HG03354 (cell line): Measurements from ENCODE around the gene LTA4H.

Source experiments
- ATAC-seq: cut with Tn5 transposase; IDR thresholded peaks from one replicate; pipeline ENCODE4 v1.9.1; 2021; ENCODE audit warnings: mild to moderate bottlenecking; ENCODE audit not compliant: unreplicated experiment, poor library complexity, severe bottlenecking

The LTA4H gene

GRCh38 chr12:96060041-96060440, 24.7 kb upstream of the LTA4H start:
- ATAC-seq, result no peak

DNA sequence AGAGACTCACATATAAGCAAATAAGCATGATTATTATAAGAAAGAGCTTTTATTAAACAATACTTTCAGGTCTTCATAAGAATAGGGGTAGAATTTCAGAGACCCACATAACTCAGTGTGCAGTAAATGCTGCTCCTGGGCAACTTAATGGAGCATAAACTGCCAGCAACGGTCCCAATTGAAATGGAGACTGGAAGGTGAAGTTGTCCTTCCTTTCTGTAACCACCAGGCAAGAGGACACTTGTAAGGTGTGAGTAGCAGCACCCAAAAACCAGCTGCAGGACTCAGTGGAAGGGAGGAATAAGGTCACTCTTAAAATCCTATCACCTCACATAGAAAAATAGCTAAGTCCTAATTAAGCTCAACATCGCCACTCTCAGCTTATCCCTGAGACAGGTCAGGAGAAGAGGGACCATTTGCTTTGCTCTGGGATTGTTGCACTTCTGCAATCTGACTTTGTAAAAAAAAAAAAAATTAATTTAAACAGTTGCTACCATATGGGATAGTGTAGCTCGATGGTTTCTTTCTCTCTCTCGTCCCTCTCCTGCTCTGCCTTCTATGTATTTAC, 22.7 kb upstream of the LTA4H start:
- ATAC-seq, result no peak

DNA sequence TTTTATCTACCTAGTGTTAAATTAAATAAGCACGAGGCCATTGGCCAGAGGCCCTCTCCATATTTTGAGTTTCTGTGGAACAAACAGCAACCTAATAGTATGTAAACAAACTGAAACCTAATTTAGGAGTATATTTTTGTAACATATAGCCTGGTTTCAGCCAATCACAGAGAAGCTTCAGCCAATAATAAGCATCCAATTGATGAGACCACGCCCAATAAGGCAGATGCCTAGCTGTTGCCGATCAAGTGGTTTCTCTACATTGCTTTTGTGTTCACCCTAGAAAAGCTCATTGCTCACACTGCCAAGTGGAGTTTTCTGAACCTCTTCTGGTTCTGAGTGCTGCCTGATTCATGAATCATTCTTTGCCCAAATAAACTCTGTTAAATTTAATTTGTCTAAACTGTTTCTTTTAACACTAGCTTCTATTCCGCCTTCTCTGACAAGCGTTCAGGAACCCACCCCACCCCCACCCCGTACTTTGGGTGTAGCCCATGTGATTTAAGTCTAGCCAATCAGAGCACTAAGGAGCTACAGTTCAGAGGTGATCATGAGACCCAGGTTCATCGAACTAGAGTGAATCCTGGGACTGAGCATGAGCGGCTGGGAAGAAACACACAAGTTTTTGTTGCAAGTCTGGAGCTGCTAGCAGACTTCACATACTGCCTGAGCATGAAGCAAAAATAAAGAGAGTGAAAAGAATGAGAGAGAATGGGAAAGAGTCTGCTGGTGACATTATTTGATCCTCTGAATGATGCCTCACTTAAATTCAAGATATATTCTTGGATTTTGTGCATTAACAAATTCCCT, 21.5 kb upstream of the LTA4H start:
- ATAC-seq, result no peak

DNA sequence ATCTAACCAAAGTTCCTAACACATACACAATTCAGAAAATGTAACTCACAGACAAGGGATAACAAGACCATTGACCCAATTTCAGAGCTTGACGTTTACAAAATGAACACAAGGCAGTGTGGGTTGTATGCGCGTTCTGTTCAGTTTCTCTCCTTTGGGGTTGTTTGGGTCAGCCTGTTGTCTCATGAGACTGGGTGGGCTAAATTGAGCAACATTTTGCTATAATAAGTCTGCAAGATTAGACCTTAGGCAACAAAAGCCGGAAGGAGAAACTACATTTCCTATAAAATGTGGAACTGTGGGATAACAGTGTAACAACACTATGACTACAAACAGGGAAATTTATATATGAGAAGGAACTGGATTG, 18.8 kb upstream of the LTA4H start:
- no peak for ATAC-seq

GRCh38 chr12:96053476-96054243, 18.3 kb upstream of the LTA4H start:
- ATAC-seq, result no peak

- ATAC-seq, result no peak
Measured at GRCh38 chr12:96051756-96052485, 16.5 kb upstream of the LTA4H start.

DNA sequence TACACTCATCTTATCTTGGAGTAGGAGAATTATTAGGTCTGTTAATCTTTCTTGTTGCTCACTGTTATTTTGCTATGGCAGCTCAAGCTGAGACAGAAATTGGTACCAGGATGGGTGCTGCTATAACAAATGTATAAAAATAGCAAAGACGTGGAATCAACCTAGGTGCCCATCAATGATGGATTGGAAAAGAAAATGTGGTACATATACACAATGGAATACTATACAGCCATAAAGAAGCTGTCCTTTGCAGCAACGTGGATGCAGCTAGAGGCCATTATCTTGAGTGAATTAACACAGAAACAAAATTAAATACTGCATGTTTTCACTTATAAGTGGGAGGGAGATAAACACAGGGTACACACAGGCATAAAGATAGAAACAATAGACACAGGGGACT, 14.8 kb upstream of the LTA4H start:
- no peak for ATAC-seq

GRCh38 chr12:96049101-96049500, 13.7 kb upstream of the LTA4H start:
- ATAC-seq, result no peak

DNA sequence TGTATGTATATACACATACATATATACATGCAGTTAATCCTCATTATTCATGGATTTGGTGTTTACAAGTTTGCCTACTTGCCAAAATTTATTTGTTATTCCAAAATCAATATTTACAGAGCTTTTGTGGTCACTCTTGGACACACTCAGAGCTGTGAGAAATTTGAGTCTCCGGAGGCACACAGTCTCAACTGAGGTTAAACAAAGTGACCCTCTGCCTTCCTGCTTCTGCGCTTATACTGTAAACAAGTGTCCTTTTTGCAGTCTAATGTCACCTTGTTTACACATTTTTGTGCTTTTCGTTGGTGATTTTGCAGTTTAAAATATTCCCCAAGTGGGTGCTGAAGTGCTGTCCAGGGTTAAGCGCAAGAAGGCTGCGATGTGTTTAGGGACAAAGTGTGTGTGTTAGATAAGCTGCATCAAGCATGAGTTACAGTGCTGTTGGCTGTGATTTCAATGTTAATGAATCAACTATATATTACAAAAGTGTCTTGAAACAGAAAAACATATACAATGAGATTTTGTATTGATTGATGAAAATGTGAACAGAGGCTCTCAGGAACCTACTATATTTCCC, 13.1 kb upstream of the LTA4H start:
- no peak for ATAC-seq

- peak; percentile 77 for ATAC-seq
Measured at GRCh38 chr12:96047229-96048211, 12.1 kb upstream of the LTA4H start.

- no peak for ATAC-seq
Measured at GRCh38 chr12:96046543-96047228, 11.3 kb upstream of the LTA4H start.

GRCh38 chr12:96045566-96045965, 10.2 kb upstream of the LTA4H start:
- no peak for ATAC-seq

DNA sequence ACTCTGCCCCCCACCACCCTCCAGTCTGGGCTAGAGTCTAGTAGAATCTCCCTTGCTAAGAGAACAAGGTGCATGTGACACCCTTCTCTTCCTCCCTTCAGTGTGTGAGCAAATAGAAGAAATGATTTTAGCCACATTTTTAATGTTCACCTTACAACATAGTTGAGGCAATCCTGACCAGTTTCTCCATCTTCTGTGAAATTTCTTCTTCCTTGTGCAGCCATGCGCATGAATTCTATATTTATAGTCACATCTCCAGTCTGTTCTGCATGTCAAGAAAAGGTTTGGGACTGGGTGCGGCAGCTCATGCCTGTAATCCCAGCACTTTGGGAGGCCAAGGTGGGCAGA, 9.5 kb upstream of the LTA4H start:
- no peak for ATAC-seq

- ATAC-seq, result no peak
Measured at GRCh38 chr12:96044017-96044942, 8.9 kb upstream of the LTA4H start.

DNA sequence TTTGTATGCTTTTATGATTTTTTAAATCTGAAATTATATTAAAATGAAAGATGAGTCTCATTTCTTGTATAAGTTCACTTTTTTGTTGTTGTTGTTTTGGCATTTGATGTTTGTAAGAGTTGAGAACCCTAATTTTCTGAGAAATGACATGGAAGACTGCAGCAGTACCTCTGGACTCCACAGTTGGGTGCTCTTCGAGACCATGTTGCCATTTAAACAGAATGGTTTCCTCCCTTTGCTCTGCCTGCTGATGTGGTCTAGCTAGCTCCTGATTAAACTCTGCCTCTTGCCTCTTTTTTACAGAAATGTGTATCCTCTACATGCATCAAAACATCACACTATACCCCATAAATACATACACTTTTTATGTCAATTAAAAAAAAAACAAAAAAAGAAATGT, 5.8 kb upstream of the LTA4H start:
- no peak for ATAC-seq

- no peak for ATAC-seq
Measured at GRCh38 chr12:96040305-96041133, 5.1 kb upstream of the LTA4H start.

GRCh38 chr12:96039516-96039915, 4.1 kb upstream of the LTA4H start:
- ATAC-seq, result no peak
